ENCODE data around the gene ITPA.
A peak's percentile ranks its signal among the peaks of the same experiment; 100 is the strongest.

Gene ITPA

GRCh38 chr20:3229798-3230197 is 20.5 kb downstream of the ITPA start:
- no peak for DNase-seq

DNA sequence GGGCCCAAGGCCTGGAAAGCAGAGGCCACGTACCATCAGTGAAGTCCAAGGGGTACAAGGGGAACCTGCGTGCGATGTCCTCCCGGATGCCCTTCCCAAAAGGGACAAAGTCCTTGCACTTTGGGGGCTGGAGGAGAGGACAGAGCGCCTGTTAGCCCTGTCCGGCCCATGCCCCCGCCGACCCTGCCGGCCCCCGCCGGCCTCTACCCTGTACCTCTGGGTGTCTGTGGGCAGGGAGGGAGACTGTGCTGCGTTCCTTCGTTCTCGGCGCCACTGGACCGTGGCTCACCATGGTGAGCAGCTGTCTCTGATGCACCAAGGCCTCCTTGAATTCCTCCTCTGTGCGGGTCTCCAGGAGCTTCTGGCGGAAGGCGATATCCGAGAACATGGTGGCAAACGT is 21.8 kb downstream of the ITPA start:
- DNase-seq: no peak

DNA sequence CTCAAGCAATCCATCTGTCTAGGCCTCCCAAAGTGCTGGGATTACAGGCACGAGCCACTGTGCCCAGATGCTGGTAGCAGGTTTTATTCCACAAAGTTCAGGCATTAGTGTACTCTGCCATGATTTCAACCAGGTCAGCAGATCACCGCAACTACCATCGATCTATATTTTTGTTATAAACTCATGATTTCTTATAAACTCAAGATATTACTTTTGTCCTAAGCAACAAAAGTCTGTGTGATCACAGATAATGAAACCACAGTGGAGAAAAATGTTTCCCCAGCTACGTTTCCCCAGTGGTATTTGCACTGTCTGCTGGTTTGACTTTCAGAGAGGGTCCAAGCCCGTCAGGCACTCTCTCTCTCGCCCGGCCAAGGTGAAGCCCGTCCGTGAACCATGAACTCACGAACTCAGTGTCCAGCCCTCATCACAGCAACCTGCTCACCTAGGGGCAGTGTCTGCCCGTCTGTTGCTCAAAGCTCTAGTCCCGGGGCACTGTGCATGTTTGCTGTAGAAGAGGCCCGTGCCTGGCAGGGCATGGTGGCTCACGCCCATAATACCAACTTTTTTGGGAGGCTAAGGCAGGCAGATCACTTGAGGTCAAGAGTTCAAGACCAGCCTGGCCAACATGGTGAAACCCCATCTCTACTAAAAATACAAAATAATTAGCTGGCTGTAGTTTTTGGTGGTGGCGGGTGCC is 22.7 kb downstream of the ITPA start:
- no peak for DNase-seq

DNA sequence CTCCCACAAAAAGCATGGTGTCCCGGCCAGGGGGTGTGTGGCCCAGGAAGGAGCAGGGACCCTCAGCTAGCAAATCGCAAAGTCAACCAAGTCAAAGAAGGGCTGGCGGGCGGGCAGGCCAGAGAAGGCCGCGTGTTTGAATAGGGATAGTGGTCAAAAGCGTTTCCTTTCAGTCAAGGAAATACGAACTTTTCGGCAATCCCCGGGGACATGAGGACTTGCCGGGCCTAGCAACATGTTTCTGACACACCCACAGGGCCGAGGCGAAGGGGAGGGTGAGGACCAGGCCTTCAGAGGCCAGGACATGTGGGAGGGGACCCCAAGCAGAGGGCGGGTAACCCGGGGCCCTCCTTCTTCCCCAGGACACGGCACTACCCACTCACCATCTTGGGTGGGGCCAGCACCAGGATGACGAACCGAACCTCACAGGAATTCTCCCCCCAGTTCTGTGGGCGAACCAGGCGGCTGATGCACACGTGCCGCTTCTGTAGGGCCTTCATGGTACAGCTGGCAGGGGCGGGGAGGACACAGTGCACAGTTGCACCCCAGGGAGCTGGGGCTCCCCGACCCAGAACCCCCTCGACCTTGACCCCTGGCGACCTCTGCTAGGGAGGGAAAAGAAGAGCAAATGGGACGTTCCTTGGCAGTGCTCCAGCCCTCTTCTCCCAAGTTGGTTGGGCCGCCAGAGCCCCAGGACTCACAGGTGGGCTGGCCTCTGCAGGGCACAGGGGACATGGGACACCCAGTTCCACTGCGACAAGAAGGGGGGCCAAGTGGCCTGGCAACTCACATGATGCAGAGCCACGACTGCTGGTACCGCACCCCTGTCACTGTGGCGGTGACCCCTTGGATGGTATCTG is 24.1 kb downstream of the ITPA start:
- DNase-seq: no peak

DNA sequence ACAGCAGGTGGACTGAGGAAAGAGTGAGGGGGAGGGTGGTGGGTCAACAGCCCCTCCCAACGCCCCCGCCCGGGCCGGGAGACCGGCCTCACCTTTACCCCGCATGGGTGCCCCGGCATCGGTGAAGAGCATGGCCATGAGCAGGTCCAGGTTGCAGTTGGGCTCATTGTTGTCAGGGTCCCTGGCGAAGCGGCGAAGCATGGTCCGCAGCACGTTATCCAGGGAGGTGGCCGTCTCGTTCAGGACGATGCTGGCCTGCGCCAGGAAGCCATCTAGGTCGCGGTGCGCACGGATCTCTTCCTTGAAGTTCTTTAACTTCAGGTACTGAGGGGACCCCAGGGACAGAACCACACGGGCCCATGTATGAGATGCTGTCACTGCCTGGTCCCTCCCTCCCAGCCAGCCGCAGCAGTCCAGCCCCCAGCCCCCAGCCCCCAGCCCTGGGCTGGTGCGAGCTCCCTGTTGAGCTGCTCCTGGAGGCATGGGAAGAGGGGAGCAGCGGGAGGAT is 24.7 kb downstream of the ITPA start:
- DNase-seq: no peak

- no peak for DNase-seq
These were observed 26.5 kb downstream of the ITPA start for GRCh38 chr20:3235666-3236324.

DNA sequence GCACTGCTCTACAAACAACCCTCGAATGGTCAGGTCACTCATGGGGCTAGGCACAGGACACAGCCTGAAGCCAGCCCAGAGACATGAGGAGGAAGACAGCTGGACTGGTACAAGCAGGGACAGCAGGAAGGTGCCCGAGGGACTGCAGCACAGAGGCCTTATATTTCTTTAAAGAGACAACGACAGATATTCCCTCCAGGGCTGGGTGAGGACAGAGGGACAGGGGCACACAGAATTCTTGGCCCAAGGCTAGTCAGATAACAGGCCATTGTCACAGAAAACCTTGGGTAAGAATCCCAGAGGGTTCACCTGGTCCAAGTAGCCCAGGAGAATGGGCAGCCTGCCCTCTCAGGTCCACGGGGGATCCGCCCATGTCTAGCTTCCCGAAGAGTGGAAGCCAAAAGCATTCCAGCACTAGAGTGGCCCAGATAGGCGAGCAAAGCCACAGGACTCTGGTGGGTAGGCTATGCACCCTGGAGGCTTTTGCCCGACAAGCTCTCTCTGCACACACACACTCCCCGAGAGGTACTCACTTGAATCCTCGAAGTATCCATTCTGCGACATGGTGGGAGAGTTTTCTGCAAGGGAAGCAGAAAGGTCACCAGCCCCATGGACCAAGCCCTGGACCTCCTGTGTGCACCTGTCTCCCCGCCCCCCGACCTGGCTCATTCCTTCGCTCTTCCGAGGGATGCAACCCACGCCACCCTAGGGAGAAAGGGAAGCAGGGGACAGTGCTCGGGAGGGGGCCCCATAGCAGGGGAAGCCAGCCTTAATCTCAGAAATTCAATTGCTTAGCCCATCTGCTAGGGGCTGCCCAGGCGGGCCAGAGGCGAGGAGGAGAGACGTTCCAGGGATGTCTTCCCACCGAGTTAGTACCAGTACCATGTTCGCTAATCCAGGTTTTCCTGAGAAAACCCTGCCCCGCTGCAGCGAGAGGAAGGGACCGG is 28.0 kb downstream of the ITPA start:
- no peak for DNase-seq

- no peak for DNase-seq
These were observed 28.8 kb downstream of the ITPA start for GRCh38 chr20:3237958-3238615.

- peak; percentile 81 for DNase-seq
These were observed 29.3 kb downstream of the ITPA start for GRCh38 chr20:3238616-3239025.

GRCh38 chr20:3239026-3239866 is 29.9 kb downstream of the ITPA start, which contains the start of gene SLC4A11:
SLC4A11 (minus strand) TSS chr20:3239190; CDS start chr20:3239137, 53 bp downstream.
- peak; percentile 74 for DNase-seq

DNA sequence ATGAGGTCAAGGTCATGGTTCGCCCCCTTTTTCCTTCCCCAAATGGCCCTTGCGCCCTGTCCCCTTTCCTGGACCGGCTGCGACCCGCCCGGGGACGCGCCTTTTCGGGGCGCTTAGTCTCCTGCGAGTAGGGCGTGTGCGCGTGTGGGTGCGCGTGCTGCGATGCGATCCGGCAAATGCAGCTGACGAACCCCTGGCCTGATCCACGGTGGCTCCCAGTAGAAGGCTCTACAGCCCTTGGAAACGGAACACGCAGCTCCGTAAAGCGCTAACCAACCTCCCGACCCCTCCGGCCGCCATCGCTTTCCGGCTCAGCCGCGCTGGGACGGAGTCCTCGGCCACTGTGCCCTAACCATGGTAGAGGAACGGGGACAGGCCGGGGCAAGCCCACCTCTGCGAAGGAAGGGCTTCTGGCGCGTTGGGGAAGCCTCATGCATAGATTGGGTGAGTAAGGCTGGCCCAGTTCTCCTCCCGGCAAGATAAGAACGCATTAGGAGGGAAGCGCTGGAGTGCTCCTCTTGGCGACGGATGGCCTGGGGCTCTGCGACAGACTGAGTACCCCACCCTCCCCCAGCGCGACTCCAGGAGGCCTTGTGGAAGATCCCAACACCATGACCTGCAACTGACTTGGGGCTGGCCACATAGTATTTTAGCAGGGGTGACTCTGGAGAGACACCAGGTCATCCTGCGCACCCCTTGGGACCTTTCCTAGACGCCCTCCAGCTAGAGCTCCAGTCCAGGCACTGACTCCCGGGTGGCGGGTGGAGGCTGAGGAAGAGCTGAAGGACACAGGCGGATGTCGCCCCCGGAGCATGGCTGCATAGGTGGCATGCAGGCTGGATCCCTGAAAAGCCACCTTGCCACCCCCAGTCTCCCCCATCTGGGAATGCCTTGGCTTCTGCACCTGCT is 30.8 kb downstream of the ITPA start:
- DNase-seq: no peak

DNA sequence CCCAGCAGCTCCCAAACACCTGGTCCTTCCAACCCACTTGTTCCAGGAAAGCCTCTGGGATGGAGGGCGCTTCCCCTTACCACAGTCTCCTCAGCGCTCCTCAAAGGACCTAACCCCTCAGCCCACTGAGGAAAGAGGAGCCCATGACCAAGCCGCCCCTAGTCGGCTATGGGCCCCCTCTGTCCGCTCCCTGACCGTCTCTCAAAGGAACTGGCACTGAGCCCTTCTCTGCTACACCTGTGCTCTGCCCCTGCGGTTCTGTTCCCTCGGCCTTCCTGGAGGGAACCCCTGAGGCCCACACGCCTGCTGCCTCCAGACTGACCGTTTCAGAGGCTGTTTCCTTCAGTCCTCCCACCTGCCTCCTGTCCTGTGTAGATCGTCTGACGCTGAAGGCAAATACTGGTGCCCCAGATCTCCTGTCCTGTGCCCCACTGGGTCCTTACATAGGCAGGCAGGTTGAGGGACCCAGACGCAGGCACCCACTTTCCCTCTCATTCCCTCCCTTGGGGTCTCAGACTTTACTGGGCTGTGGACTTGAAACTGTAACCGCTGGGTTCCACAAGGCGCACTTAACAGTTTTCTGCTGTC is 31.6 kb downstream of the ITPA start:
- DNase-seq: no peak

GRCh38 chr20:3242172-3242692 is 32.9 kb downstream of the ITPA start:
- no peak for DNase-seq

GRCh38 chr20:3243718-3244358 is 34.5 kb downstream of the ITPA start:
- DNase-seq: no peak

GRCh38 chr20:3244613-3245012 is 35.3 kb downstream of the ITPA start:
- DNase-seq: no peak

DNA sequence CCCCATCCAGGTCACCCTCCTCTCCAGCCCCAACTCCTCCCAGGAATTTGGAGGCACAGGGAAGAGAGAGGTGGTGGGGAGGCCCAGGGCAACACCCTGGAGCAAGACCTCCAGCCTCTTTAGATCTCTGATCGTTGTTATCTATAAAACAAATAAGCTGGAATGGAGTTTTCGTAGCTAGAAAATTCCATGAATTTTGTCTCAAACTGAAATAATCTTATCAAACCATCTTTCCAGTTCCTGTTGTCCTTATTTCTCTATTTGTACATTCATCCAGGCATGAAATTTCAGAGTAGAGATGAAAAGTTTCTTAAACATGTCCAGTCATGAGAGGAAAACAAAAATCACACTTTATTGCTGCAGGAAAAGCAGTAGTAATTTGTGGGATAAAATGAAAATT is 35.9 kb downstream of the ITPA start:
- no peak for DNase-seq

DNA sequence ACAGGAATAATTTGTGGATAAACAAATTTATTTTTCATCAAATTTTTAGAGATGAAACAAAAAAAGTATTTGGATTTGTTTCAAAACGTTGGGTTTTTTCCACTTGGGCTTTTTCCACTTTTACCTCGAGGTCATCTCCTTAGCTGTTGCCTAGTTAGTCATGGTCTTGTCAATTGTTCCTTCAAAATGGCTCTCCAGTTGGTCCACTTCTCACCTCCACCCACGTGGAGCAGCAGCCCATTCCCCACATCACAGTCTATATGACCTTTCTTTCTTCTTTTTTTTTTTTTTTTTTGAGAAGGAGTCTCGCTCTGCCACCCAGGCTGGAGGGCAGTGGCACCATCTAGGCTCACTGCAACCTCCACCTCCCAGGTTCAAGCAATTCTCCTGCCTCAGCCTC is 36.4 kb downstream of the ITPA start:
- no peak for DNase-seq

DNA sequence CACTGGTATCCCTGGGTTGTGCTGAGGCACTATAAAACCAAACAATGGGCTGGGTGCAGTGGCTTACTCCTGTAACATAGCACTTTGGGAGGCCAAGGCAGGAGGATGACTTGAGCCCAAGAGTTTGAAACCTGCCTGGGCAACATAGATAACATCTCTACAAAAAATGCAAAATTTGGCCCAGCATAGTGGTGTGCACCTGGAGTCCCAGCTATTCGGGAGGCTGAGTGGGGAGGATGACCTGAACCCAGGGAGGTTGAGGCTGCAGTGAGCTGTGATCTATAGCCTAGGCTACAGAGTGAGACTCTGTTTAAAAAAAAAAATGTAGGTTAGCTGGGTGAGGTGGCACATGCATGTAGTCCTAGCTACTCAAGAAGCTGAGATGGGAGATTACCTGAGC is 37.4 kb downstream of the ITPA start:
- no peak for DNase-seq

GRCh38 chr20:3247638-3248037 is 38.3 kb downstream of the ITPA start:
- DNase-seq: no peak
